ENCODE measurements around the gene MORN1.

GRCh38 chr1:2437617-2438016 is 46.3 kb upstream of the MORN1 start:
- TF ChIP-seq CTCF (IDR thresholded peaks at IDR 0.05; ENCODE audit: low read depth, low read length) (no peak), EZH2phosphoT487 (IDR thresholded peaks at IDR 0.05; ENCODE audit: low read depth) (no peak)

Data from OCI-LY3 (cell line).